OCI-LY1 (cell line): ENCODE measurements around the gene SPACA5.
"Not testable (repeated sequence)": the region's sequence is repeated elsewhere in the genome, so short reads cannot be mapped to it uniquely, and the experiment has no call there.

Experiments used
- H2AFZ ChIP-seq: fragments of 200-600 bp; sonication (generic), shearing (Covaris generic); 2 replicates; pipeline ENCODE4 v1.6.0; 2014; ENCODE audit warnings: antibody characterized with exemption, mild to moderate bottlenecking, low read length
- H3F3A ChIP-seq: fragments of 200-600 bp; sonication (generic), shearing (Covaris generic); 2 replicates; pipeline ENCODE4 v1.6.0; 2014; ENCODE audit warnings: mild to moderate bottlenecking, antibody characterized with exemption, low read length, moderate library complexity; ENCODE audit not compliant: insufficient read depth
- H3K27ac ChIP-seq: fragments of 200-600 bp; sonication (generic); 2 replicates; pipeline ENCODE4 v1.5.1; 2014; ENCODE audit warnings: low read length, mixed run types, mild to moderate bottlenecking, low read depth; ENCODE audit not compliant: poor library complexity, severe bottlenecking
- H3K27me3 ChIP-seq: fragments of 200-600 bp; sonication (generic); 2 replicates; pipeline ENCODE4 v1.6.0; 2014; ENCODE audit warnings: antibody characterized with exemption, mild to moderate bottlenecking, low read length, moderate library complexity; ENCODE audit not compliant: insufficient read depth
- H3K36me3 ChIP-seq: fragments of 200-600 bp; sonication (generic); 2 replicates; pipeline ENCODE4 v1.6.1; 2014; ENCODE audit warnings: mild to moderate bottlenecking, antibody characterized with exemption, low read length, moderate library complexity, mixed read lengths; ENCODE audit not compliant: insufficient read depth
- H3K4me1 ChIP-seq: fragments of 200-600 bp; sonication (generic); 2 replicates; pipeline ENCODE4 v1.5.1; 2014; ENCODE audit warnings: mild to moderate bottlenecking, low read length, moderate library complexity; ENCODE audit not compliant: insufficient read depth, severe bottlenecking
- H3K4me2 ChIP-seq: fragments of 200-600 bp; sonication (generic), shearing (Covaris generic); 2 replicates; pipeline ENCODE4 v1.6.1; 2014; ENCODE audit warnings: low read length
- H3K4me3 ChIP-seq: fragments of 200-600 bp; sonication (generic); 2 replicates; pipeline ENCODE4 v1.5.1; 2014; ENCODE audit warnings: low read length, low read depth, mild to moderate bottlenecking, mixed read lengths; ENCODE audit not compliant: poor library complexity, severe bottlenecking
- H3K79me2 ChIP-seq: fragments of 200-600 bp; shearing (Covaris generic); 2 replicates; pipeline ENCODE4 v1.6.1; 2016; ENCODE audit warnings: mixed run types, low read length, mixed read lengths; ENCODE audit not compliant: insufficient read depth
- H3K9ac ChIP-seq: fragments of 200-600 bp; sonication (generic), shearing (Covaris generic); 2 replicates; pipeline ENCODE4 v1.6.1; 2014; ENCODE audit warnings: mild to moderate bottlenecking, low read length, mixed read lengths
- H3K9me2 ChIP-seq: fragments of 200-600 bp; sonication (generic), shearing (Covaris generic); 2 replicates; pipeline ENCODE4 v1.6.1; 2014; ENCODE audit warnings: low read depth, mild to moderate bottlenecking, low read length, mixed read lengths
- H3K9me3 ChIP-seq: fragments of 200-600 bp; shearing (Covaris generic); 2 replicates; pipeline ENCODE4 v1.6.1; 2014; ENCODE audit warnings: low read length, mixed read lengths
- H4K20me1 ChIP-seq: fragments of 200-600 bp; sonication (generic), shearing (Covaris generic); 2 replicates; pipeline ENCODE4 v1.6.0; 2016; ENCODE audit warnings: mild to moderate bottlenecking, low read length; ENCODE audit not compliant: insufficient read depth
- CTCF ChIP-seq: fragments of 200-600 bp; sonication (generic), shearing (Covaris generic); IDR thresholded peaks from 2 replicates; pipeline ENCODE4 v1.5.1; 2017; ENCODE audit warnings: mild to moderate bottlenecking, antibody characterized with exemption, low read length, moderate library complexity, mixed read lengths
- EZH2 ChIP-seq: fragments of 200-600 bp; sonication (generic), shearing (Covaris generic); IDR thresholded peaks from 2 replicates; pipeline ENCODE4 v1.8.0; 2017; ENCODE audit warnings: borderline replicate concordance, mixed run types, mild to moderate bottlenecking, antibody characterized with exemption, low read length, moderate library complexity, mixed read lengths

SPACA5 gene

GRCh38 chrX:48006688-48007087 is at the start of gene SPACA5:
Gene SPACA5 (plus strand): TSS chrX:48006988. CDS start chrX:48007803, 815 bp downstream.
- not testable (repeated sequence) for H3K79me2 ChIP-seq, H3K36me3 ChIP-seq, H2AFZ ChIP-seq, H3F3A ChIP-seq, H3K4me3 ChIP-seq, H4K20me1 ChIP-seq, H3K9me3 ChIP-seq, H3K9ac ChIP-seq, H3K9me2 ChIP-seq, H3K4me2 ChIP-seq, H3K27me3 ChIP-seq, H3K27ac ChIP-seq
- peaks cover 12% of the 10 kb centered on the region for H3K4me1 ChIP-seq

- H4K20me1 ChIP-seq, H3K4me3 ChIP-seq, H3K4me1 ChIP-seq, H3K4me2 ChIP-seq, H3K79me2 ChIP-seq, H2AFZ ChIP-seq, H3K9me3 ChIP-seq, H3K9me2 ChIP-seq, H3F3A ChIP-seq, H3K27me3 ChIP-seq, H3K9ac ChIP-seq, H3K36me3 ChIP-seq, H3K27ac ChIP-seq: not testable (repeated sequence)
Observed at GRCh38 chrX:47958206-47958605, 48.6 kb upstream of the SPACA5 start.

GRCh38 chrX:47958761-47959342 is 47.9 kb upstream of the SPACA5 start:
- no peak overlapping the region for H3K4me3 ChIP-seq
- H3F3A ChIP-seq = no peaks in the 10 kb centered on the region
- no peak overlapping the region for H3K9ac ChIP-seq
- peaks cover 4% of the 10 kb centered on the region for H3K4me1 ChIP-seq
- no peak overlapping the region for H3K4me2 ChIP-seq
- no peaks in the 10 kb centered on the region for H3K9me3 ChIP-seq
- no peaks in the 10 kb centered on the region for H3K9me2 ChIP-seq
- no peak overlapping the region for H3K27ac ChIP-seq
- H4K20me1 ChIP-seq = no peaks in the 10 kb centered on the region
- no peaks in the 10 kb centered on the region for H3K27me3 ChIP-seq
- TF ChIP-seq EZH2 = no peak
- peak; percentile 39; the same call in 1 of the 2 replicates for TF ChIP-seq CTCF
- H2AFZ ChIP-seq = no peak overlapping the region
- no peaks in the 10 kb centered on the region for H3K79me2 ChIP-seq
- no peaks in the 10 kb centered on the region for H3K36me3 ChIP-seq

- H3K9me3 ChIP-seq = no peaks in the 10 kb centered on the region
- TF ChIP-seq EZH2 (no peak), CTCF (no peak)
- H3K27ac ChIP-seq = no peak overlapping the region
Observed at GRCh38 chrX:47960406-47960805, 46.4 kb upstream of the SPACA5 start.

GRCh38 chrX:47961830-47962229 is 45.0 kb upstream of the SPACA5 start:
- H3K27me3 ChIP-seq, H3K4me2 ChIP-seq, H4K20me1 ChIP-seq, H3K79me2 ChIP-seq, H3K9me2 ChIP-seq, H3K9ac ChIP-seq, H3K4me3 ChIP-seq, H3K4me1 ChIP-seq, H3K9me3 ChIP-seq, H3K36me3 ChIP-seq, H3F3A ChIP-seq, H3K27ac ChIP-seq, H2AFZ ChIP-seq: not testable (repeated sequence)

More at GRCh38 chrX:47960406-47960805, 46.4 kb upstream of the SPACA5 start:
- no peaks in the 10 kb centered on the region for H3K79me2 ChIP-seq
- H3K4me3 ChIP-seq = no peak overlapping the region
- H3K27me3 ChIP-seq = no peaks in the 10 kb centered on the region
- no peak overlapping the region for H3K4me2 ChIP-seq
- no peaks in the 10 kb centered on the region for H3K9me2 ChIP-seq
- no peak overlapping the region for H3K9ac ChIP-seq
- H3K4me1 ChIP-seq = peaks cover 4% of the 10 kb centered on the region
- no peak overlapping the region for H2AFZ ChIP-seq
- H3K36me3 ChIP-seq = no peaks in the 10 kb centered on the region
- no peaks in the 10 kb centered on the region for H3F3A ChIP-seq
- no peaks in the 10 kb centered on the region for H4K20me1 ChIP-seq

GRCh38 chrX:47965526-47965925 is 41.3 kb upstream of the SPACA5 start:
- H3K27me3 ChIP-seq, H3K4me3 ChIP-seq, H3K4me2 ChIP-seq: not testable (repeated sequence)

More at GRCh38 chrX:47965526-47965925, 41.3 kb upstream of the SPACA5 start:
- H4K20me1 ChIP-seq, H3K4me1 ChIP-seq, H2AFZ ChIP-seq, H3K9me2 ChIP-seq, H3K79me2 ChIP-seq, H3F3A ChIP-seq, H3K27ac ChIP-seq, H3K9me3 ChIP-seq, H3K9ac ChIP-seq, H3K36me3 ChIP-seq: not testable (repeated sequence)
